Endothelial cell of hepatic sinusoid (primary cell): ENCODE data around the gene PLEKHS1.

Source experiments
- in situ Hi-C: cut with HindIII; loops from 2 replicates; pipeline ENCODE4 v1.10.0; 2017; ENCODE audit warnings: low sequenced_read_pairs

Gene PLEKHS1

DNA sequence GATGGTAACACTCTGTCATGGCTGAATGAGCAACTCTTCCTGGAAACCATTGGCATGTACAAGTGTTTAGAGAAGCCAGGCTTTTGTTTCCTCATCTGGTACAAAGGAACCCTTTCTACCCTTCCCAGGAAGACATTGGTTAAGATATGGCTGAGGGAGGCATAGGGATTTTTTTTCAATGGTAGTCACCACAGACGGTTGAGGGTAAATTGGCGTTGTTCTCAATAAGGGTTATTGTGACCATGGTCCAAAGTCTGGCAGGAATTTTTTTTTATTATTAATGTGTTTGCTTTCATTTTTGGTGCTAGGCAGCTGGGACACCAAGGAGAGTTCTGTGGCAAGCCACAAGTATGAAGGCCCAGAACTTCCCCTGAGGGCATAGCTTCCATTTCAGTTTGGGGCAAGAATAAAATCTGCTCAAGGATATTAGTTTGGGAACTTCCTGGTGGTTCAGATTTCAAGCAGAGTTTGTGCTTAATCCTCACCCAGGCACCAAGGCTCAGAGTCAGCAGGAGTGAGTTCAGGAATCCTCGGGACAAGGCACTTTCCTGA, at the start of gene PLEKHS1:
Gene PLEKHS1, plus strand, starts transcription at position 502 of the 552 bp plus-strand sequence. CDS start 3,596 bp downstream, outside the sequence.
- in situ Hi-C loops, result no loop called here

- in situ Hi-C loops, result no loop called here
Measured at GRCh38 chr10:113704637-113705343, 46.7 kb upstream of the PLEKHS1 start.

GRCh38 chr10:113705344-113705652, 46.2 kb upstream of the PLEKHS1 start:
- in situ Hi-C loops, result no loop called here

DNA sequence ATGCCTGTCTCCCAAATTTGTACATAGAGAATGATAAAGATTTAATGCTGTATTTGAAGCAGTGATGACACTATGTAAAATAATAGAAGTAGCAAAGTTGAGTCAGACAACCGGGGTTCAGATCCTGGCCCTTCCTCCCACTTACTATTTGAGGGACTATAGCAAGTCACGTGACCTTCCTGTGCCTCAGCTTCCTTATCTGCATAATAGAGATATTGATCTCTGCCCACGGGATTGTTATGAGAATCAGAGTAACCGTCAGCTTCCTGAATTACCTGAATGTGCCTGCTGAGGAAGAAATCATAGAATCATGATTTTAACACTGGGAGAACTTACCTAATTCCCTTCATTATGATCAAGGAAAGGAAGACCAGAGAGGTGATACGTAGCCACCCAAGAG, 44.9 kb upstream of the PLEKHS1 start:
- in situ Hi-C loops, result no loop called here

DNA sequence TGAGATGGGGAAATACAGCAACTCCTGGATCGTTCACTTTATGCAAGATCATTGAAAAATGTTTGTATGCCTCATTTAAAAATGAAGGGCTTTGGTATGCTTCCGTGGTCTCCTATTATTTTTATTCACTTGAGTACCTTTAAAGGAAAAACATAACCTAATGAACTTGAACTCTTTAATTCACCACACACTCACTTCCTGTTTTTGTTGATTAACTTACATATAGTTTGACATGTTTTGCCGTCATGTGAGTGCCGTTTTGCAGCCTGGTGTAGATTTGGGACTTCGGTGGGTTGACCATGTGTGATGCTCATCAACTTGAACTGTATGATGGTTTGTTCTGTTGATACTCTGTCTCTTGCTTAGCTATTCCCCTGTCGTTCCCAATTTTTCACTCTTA, 42.8 kb upstream of the PLEKHS1 start:
- in situ Hi-C loops, result no loop called here

GRCh38 chr10:113709221-113709838, 42.2 kb upstream of the PLEKHS1 start:
- in situ Hi-C loops, result no loop called here

DNA sequence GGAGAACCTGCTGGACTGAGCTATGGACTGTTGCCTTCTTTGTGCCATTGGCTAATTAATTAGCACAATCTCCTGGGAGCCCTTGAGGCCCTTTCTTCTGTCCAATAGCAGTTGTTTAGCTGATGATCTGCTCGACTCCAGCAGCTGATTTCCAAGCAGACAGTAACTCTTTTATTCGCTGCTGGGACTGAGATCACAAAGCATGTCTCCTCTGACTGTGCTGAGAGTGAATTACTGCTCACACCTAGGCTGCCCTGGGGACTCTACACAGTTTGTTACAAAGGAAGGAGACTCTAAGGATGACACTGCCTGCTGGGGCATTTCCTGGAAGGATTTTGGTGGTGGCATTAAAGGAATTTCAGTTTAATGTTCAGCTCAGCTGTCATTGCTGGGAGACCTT, 40.3 kb upstream of the PLEKHS1 start:
- in situ Hi-C loops, result loop anchor here (10.0 kb wide), 1 partner anchor 156 kb away; the partner anchor contains the start of gene HABP2

GRCh38 chr10:113712024-113712423, 39.5 kb upstream of the PLEKHS1 start:
- in situ Hi-C loops, result loop anchor here (10.0 kb wide), 1 partner anchor 157 kb away; the partner anchor contains the start of gene HABP2

DNA sequence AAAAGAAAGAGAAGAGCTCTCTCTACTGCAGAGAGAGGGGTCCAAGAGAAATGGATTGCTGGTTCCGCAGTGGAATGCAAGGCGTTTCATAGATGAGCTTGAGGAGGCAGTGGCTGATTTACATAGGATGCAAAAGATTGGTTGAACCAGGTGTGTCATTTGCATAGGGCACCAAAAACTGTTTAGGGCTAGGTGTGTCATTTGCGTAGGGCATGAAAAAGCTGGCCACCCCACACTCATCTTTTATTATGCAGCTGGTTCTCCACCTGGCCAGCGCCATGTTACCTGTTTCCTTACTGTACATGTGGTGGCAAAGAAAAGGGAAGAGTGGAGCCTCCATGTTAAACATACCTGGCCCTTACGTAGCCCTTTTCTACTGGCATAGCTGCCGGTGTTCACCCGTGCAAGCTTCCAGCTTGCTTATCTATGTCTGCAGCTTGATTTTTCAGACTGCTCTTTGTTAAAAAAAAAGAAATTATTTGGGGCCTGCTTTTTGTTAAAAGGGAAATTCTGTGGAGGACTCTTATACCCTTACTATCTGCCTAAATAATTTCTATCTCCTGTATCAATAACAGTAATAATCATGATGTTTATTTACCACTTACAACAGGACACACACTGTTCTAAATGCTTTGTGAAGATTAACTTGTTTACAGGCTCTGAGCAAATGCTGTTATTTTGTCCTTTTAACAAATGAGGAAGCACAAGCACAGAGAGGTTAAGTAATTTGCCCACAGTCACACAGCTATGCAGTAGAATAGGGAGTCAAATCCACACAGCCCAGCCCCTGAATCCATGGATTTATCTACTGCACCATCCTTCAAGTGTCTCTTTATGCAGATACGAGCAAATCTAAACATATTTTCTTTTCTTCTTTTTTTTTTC, 38.5 kb upstream of the PLEKHS1 start:
- in situ Hi-C loops, result loop anchor here (10.0 kb wide), 1 partner anchor 158 kb away; the partner anchor contains the start of gene HABP2

DNA sequence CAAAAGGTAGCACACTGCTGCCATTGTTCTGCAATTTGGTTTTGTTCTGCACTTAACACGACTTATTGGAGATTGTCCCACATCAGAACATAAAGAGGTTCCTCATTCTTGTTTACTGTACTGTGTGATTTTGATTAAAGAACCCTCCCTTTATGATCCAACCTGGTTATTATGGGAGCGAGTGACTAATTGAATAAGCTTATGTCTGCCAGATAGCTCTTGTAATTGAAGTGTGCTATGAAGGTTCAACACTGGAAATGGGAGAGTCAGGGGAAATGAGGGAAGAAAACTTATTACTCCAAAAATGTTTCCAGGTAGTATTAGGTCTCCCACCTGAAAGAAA, 37.9 kb upstream of the PLEKHS1 start:
- in situ Hi-C loops, result loop anchor here (10.0 kb wide), 1 partner anchor 159 kb away; the partner anchor contains the start of gene HABP2

DNA sequence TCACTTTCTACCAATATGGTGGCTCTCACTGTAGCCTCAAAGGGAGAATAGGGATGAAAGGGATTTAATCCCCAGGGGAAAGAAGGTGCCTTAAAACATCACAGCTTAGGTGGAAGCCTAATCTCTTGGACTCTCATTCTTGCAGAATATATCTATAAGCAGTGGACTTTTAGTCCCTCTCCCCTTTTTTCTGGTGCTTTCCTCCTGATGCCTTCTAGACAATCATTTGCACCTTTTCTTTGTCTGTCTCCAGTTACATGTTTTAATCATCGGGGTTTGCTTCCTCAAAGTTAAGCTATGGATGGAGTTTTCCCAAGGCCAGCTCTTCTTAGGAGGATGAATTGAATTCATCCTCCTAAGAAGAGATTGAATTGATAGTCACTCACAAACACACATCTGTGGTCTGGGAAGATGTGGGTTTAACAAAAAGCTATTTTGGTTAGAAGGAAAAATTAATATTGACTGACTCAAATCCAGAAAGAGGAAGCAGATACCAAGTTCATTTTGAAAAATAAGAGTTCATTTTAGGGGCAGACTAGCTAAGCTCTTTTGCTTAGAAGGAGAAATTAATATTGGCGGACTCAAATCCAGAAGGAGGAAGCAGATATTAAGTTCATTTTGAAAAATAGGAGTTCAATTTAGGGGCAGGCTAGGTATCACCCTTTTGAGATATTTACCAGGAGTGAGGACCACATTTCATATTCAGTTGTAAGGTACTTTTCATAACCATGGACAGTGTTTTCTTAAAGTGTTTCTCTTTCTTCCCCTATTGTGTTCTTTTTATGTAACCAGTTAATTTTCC, 35.2 kb upstream of the PLEKHS1 start:
- in situ Hi-C loops, result loop anchor here (10.0 kb wide), 1 partner anchor 162 kb away; the partner anchor contains the start of gene HABP2

GRCh38 chr10:113718969-113719822, 32.3 kb upstream of the PLEKHS1 start:
- in situ Hi-C loops, result loop anchor here (10.0 kb wide), 1 partner anchor 164 kb away; the partner anchor contains the start of gene HABP2

- in situ Hi-C loops, result no loop called here
Measured at GRCh38 chr10:113720386-113720785, 31.1 kb upstream of the PLEKHS1 start.

DNA sequence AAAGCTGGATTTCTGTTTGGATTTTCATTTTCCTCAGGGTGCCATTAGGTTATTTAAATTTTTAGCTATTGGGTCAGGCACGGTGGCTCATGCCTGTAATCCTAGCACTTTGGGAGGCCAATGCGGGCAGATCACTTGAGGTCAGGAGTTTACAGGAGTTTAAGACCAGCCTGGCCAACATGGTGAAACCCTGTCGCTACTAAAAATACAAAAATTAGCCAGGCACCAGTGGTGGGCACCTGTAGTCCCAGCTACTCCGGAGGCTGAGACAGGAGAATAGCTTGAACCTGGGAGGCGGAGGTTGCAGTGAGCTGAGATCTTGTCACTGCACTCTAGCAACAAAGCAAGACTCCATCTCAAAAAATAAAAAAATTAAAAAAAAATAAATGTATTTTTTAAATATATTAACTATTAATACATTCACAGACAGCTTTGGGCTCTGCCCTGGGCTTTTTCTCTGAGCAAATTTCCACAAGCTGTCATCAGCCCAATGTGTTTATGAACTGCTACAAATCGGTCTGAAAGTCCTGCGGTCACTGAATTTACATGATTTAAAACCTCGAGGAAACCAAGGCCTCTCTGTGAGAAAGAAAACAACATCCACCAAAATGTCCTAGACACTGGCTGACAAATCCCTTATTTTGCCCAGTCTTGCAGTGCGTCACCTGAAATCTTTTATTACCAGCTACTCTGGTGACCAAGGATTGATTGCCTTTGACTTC, 19.2 kb upstream of the PLEKHS1 start:
- in situ Hi-C loops, result loop anchor here (10.0 kb wide), 1 partner anchor 68 kb away; the partner anchor contains the start of gene NRAP

GRCh38 chr10:113732966-113733365, 18.5 kb upstream of the PLEKHS1 start:
- in situ Hi-C loops, result loop anchor here (10.0 kb wide), 1 partner anchor 68 kb away; the partner anchor contains the start of gene NRAP

DNA sequence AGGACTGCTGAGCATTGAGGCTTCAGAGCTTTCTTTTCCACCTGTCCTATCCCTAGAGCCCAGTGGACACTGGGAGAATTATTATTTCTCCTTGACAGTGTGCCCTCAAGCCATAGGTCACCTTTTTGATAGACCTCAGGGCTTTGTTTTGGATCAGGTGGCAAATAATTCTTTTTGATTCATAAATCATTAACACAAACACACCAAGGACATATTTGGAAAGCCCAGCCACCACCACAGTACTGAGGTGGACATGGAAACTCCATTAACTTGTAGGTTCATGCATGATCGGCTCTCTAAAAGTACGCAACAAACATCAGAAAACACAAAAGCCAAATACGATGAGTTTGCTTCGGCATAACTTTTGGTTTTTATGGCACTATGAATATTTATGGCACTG, 17.8 kb upstream of the PLEKHS1 start:
- in situ Hi-C loops, result loop anchor here (10.0 kb wide), 1 partner anchor 69 kb away; the partner anchor contains the start of gene NRAP

DNA sequence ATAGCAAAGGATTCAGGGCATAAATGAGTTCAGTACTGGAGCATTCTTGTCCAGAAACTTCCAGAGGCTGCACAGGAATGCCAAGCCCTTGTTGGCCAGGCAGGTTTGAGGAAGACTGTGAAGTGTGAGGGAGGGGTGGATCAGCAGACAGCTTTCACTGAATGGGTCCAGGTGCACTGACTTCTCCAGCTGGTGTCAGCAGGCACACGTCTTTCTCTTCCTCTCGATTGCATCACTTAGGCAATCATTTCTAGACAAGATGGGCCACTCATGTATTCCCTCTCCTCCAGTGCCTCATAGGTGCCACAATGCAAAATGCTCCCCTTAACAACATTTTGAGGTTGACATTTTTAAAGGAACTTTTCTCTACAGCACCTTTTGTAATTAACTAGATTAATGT, 15.6 kb upstream of the PLEKHS1 start:
- in situ Hi-C loops, result loop anchor here (10.0 kb wide), 1 partner anchor 71 kb away; the partner anchor contains the start of gene NRAP

- in situ Hi-C loops, result loop anchor here (10.0 kb wide), 1 partner anchor 72 kb away; the partner anchor contains the start of gene NRAP
Measured at GRCh38 chr10:113736576-113736975, 14.9 kb upstream of the PLEKHS1 start.
